ENCODE data around the gene PDLIM1. TPM values are rescaled to one million over a fixed set of nuclear protein-coding genes. Genes with fewer than 3 reads are reported as not detected.
A peak's percentile ranks its signal among the peaks of the same experiment; 100 is the strongest.

Gene PDLIM1
- total RNA-seq, 1 donor from 2014 or later: 113 TPM

DNA sequence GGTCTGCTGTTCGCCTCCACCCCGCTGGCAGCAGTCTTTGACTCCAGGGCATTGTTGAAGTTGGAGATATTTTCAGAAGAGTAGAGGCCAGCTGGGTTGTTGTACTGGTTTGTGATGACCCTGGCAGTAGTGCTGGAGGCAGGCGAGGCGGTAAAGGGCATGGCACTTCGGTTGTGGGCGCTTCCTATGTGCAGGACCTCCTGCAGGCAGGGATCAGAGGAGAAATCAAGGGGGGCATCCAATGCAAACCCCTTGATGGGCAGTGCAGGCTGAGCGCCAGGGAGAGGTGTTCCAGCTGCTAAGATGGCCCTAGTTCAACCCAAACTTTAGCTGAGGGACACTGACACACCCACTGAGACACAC lies 27.0 kb downstream of the PDLIM1 start:
- DNase-seq (ENCODE audit: low spot score, unreplicated experiment): no peak

DNA sequence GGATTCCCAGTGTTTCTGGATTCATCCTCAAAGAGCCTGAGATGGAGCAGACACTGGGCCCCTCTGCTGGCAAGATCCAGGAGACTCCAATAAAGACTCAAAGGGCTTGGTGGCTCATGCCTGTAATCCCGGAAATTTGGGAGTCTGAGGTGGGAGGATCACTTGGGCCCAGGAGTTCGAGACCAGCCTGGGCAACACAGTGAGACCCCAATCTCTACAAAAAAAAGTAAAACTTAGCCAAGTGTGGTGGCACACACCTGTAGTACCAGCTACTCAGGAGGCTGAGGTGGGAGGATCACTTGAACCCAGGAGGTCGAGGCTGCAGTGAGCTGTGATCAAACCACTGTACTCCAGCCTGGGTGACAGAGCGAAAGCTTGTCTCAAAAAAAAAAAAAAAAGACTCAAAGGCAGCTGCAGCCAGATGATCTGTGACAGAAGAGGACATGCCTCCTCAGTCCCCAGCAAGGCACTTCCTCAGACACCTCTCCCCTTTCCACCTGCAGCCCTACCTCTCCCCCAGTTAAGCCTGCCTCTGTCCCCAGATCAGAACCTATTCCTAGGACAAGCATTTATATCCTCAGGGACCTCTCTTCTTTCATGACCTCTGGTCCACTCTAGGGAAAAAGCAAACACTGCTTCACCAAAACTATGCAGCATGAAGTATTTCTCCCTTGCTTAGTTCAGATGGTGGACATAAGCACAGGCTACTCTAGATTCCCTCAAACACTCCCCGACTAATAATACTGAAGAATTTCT lies 27.9 kb downstream of the PDLIM1 start:
- Mint-ChIP-seq H3K4me1 (ENCODE audit: low read depth) (peaks cover 47% of the 10 kb centered on the region), H3K27me3 (no peaks in the 10 kb centered on the region), H3K4me3 (ENCODE audit: low read depth) (no peak overlapping the region), H3K36me3 (ENCODE audit: insufficient read depth) (peaks cover 18% of the 10 kb centered on the region), H3K9me3 (ENCODE audit: low read depth) (peaks cover 2% of the 10 kb centered on the region), H3K27ac (peak overlapping the region; percentile 92)
- DNase-seq (ENCODE audit: low spot score, unreplicated experiment): no peak
- TF ChIP-seq, protein P1, sequence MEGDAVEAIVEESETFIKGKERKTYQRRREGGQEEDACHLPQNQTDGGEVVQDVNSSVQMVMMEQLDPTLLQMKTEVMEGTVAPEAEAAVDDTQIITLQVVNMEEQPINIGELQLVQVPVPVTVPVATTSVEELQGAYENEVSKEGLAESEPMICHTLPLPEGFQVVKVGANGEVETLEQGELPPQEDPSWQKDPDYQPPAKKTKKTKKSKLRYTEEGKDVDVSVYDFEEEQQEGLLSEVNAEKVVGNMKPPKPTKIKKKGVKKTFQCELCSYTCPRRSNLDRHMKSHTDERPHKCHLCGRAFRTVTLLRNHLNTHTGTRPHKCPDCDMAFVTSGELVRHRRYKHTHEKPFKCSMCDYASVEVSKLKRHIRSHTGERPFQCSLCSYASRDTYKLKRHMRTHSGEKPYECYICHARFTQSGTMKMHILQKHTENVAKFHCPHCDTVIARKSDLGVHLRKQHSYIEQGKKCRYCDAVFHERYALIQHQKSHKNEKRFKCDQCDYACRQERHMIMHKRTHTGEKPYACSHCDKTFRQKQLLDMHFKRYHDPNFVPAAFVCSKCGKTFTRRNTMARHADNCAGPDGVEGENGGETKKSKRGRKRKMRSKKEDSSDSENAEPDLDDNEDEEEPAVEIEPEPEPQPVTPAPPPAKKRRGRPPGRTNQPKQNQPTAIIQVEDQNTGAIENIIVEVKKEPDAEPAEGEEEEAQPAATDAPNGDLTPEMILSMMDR (IDR thresholded peaks at IDR 0.05; ENCODE audit: unreplicated experiment): no peak

More for the DNA sequence above, 27.0 kb downstream of the PDLIM1 start:
- Mint-ChIP-seq H3K4me1 (ENCODE audit: low read depth) (peaks cover 56% of the 10 kb centered on the region), H3K36me3 (ENCODE audit: insufficient read depth) (peaks cover 13% of the 10 kb centered on the region), H3K4me3 (ENCODE audit: low read depth) (no peak overlapping the region), H3K9me3 (ENCODE audit: low read depth) (no peaks in the 10 kb centered on the region), H3K27me3 (no peaks in the 10 kb centered on the region), H3K27ac (peak overlapping the region; percentile 92)
- TF ChIP-seq, protein P1 (IDR thresholded peaks at IDR 0.05; ENCODE audit: unreplicated experiment): no peak

DNA sequence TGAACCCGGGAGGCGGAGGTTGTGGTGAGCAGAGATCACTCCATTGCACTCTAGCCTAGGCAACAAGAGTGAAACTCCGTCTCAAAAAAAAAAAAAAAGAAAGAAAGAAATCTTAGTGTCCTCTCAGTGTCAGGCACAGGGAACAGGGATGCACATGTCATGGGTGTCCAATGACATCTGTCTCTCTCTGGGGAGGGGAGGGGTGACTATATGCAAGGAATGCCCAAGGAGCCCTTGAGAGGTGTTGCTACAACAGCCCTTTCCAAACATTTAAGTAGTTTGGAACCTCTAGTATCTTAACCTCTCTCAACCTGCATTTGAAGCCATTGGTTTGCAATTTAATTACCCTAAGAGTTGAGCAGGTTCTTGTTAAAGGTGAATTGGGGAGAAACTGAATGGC lies 28.9 kb downstream of the PDLIM1 start:
- no peak for DNase-seq (ENCODE audit: low spot score, unreplicated experiment)
- Mint-ChIP-seq H3K36me3 (ENCODE audit: insufficient read depth) (peaks cover 25% of the 10 kb centered on the region), H3K27ac (peak overlapping the region; percentile 97), H3K4me3 (ENCODE audit: low read depth) (no peak overlapping the region), H3K4me1 (ENCODE audit: low read depth) (peaks cover 46% of the 10 kb centered on the region), H3K27me3 (no peaks in the 10 kb centered on the region), H3K9me3 (ENCODE audit: low read depth) (peaks cover 8% of the 10 kb centered on the region)
- TF ChIP-seq, protein P1 (IDR thresholded peaks at IDR 0.05; ENCODE audit: unreplicated experiment): no peak

DNA sequence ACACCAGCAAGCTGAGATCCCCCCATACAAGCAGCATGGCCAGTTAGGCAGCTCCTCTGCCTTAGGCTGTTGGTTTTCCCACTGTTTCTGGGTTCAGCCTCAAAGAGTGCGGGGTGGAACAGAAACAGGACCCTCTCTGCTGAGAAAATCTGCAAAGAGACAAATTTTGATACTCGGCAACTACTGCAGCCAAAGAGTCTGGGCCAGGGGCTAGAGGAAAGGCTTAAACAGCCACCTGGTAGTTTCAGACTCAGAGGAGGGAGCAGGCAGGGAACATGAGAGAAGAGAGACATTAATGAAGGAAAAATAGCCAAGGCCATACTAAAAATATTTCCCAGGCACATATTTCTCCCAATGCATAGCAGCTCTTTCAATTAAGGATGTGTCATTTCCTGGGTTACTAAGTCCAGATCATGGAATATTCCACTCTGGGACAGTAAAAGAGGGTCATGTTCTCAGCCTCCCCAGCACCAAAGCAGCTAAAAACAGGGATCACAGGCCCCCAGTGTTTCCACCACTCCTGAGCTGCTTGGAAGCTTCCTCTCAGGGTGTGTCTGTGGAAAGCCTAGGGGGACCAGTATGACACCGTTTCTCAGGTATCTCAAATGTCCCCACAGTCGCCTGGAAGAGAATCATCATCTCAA lies 29.8 kb downstream of the PDLIM1 start:
- peak overlapping the region; percentile 97 for H3K27ac Mint-ChIP-seq
- DNase-seq (ENCODE audit: low spot score, unreplicated experiment): no peak

DNA sequence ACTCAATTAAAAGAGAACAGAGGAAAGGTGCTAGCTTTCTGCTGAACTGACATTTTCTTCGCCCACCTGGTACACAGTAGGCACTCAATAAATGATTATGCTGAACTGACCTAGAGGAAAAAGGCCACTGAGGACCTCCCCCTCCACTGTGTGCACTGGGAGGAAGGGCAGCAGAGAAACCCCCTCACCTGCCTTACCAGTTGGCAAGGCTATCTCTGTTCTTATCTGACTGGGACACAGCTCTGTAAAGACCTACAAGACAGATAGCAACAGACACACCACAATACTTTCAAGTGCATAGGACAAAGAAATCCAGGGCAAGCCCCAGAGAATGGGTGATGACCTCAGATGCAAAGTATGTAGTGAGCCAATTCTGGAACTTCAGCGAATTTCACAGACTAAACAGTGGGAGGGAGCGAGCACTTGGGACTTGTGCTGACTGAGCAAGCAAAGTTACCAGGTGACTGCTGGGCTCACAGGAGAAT lies 30.4 kb downstream of the PDLIM1 start:
- H3K36me3 Mint-ChIP-seq (ENCODE audit: insufficient read depth): peaks cover 34% of the 10 kb centered on the region

More for the DNA sequence above, 29.8 kb downstream of the PDLIM1 start:
- no peak overlapping the region for H3K4me3 Mint-ChIP-seq (ENCODE audit: low read depth)
- peaks cover 38% of the 10 kb centered on the region for H3K4me1 Mint-ChIP-seq (ENCODE audit: low read depth)
- TF ChIP-seq, protein P1 (IDR thresholded peaks at IDR 0.05; ENCODE audit: unreplicated experiment): no peak
- H3K27me3 Mint-ChIP-seq: no peaks in the 10 kb centered on the region
- peaks cover 12% of the 10 kb centered on the region for H3K9me3 Mint-ChIP-seq (ENCODE audit: low read depth)
- peaks cover 29% of the 10 kb centered on the region for H3K36me3 Mint-ChIP-seq (ENCODE audit: insufficient read depth)

More for the DNA sequence above, 30.4 kb downstream of the PDLIM1 start:
- TF ChIP-seq, protein P1 (IDR thresholded peaks at IDR 0.05; ENCODE audit: unreplicated experiment): no peak
- DNase-seq (ENCODE audit: low spot score, unreplicated experiment): no peak
- Mint-ChIP-seq H3K9me3 (ENCODE audit: low read depth) (peaks cover 17% of the 10 kb centered on the region), H3K27ac (peak overlapping the region; percentile 97), H3K4me3 (ENCODE audit: low read depth) (no peak overlapping the region), H3K4me1 (ENCODE audit: low read depth) (peaks cover 36% of the 10 kb centered on the region), H3K27me3 (no peaks in the 10 kb centered on the region)

Measured in progenitor cell of endocrine pancreas (in vitro differentiated cells).